Activated B cell treated with CpG ODN at 0.5 μM for 24 hours (primary cell): ENCODE results near the gene METAP2. TPM values are rescaled to one million over a fixed set of nuclear protein-coding genes. Genes with fewer than 3 reads are reported as not detected.

Experiments used
- ATAC-seq: fragments of 200-7000 bp; cut with Tn5 transposase; one replicate; pipeline ENCODE4 v1.10.0; 2021; ENCODE audit warnings: low read depth, mild to moderate bottlenecking, moderate library complexity
- CTCF ChIA-PET: fragments of 350-600 bp; sonication (Branson Sonifier 250); formaldehyde crosslinking; loops from one replicate; lab custom pipeline; 2021; ENCODE audit warnings: antibody characterized with exemption; lab: Charles Lee
- POLR2A ChIA-PET: fragments of 350-600 bp; sonication (Branson Sonifier 250); formaldehyde crosslinking; loops from one replicate; lab custom pipeline; 2021; ENCODE audit warnings: antibody characterized with exemption; lab: Charles Lee
- DNase-seq: peaks from one replicate; pipeline ENCODE4 v3.0.0; 2022
- H3K27ac Mint-ChIP-seq: one replicate; pipeline ENCODE4 v1.8.0; 2020; ENCODE audit warnings: mixed read lengths
- H3K27me3 Mint-ChIP-seq: one replicate; pipeline ENCODE4 v1.8.0; 2021; ENCODE audit warnings: mixed read lengths
- H3K36me3 Mint-ChIP-seq: one replicate; pipeline ENCODE4 v1.8.0; 2021; ENCODE audit warnings: low read depth, mixed read lengths
- H3K4me1 Mint-ChIP-seq: one replicate; pipeline ENCODE4 v1.8.0; 2021; ENCODE audit warnings: mixed read lengths
- H3K4me3 Mint-ChIP-seq: one replicate; pipeline ENCODE4 v1.8.0; 2020; ENCODE audit warnings: mild to moderate bottlenecking, mixed read lengths
- H3K9me3 Mint-ChIP-seq: one replicate; pipeline ENCODE4 v1.8.0; 2020; ENCODE audit warnings: mixed read lengths
- intact Hi-C: fragments of 100-400 bp; cut with micrococcal nuclease; formaldehyde crosslinking; loops from one replicate; pipeline ENCODE4 v1.15.1; 2024
- total RNA-seq: library from RNA; stranded (reverse); gene quantifications from 2 replicates; pipeline ENCODE4 v1.2.3, GENCODE V29; 2022
- TF ChIP-seq, protein P1 (sequence below): fragments of 200-600 bp; IDR thresholded peaks from one replicate; pipeline ENCODE4 v1.8.0; 2022; ENCODE audit warnings: antibody characterized with exemption, mild to moderate bottlenecking

The METAP2 gene
- total RNA-seq, 1 donor from 2014 or later = 63.0 TPM

DNA sequence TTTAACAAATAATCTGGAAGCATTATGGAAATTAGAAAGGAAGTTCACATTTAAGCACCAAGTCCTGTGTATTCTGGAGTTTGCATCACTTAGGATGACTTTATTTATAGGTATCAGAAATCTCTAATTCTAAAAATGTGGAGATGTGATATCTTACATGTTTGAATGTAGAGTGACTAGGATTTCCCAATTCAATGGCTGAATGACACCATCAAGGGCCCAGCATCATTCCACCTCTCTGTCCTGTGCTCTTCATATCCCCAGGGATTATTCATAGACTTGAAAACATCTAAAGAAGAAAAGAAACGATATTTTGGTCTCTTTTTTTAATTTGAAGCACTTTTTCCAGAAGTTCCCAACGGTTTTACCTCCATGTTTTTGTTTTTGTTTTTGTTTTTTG lies 15.2 kb upstream of the METAP2 start:
- POLR2A ChIA-PET = no interaction called here
- intact Hi-C loops = no loop called here
- H3K4me3 Mint-ChIP-seq = no peak overlapping the region
- CTCF ChIA-PET = no interaction called here
- no peak overlapping the region for H3K27ac Mint-ChIP-seq
- no peaks in the 10 kb centered on the region for H3K4me1 Mint-ChIP-seq
- no peak for DNase-seq
- ATAC-seq = no peak
- no peaks in the 10 kb centered on the region for H3K27me3 Mint-ChIP-seq
- H3K36me3 Mint-ChIP-seq = no peaks in the 10 kb centered on the region
- H3K9me3 Mint-ChIP-seq = peaks cover 15% of the 10 kb centered on the region
- TF ChIP-seq, protein P1, sequence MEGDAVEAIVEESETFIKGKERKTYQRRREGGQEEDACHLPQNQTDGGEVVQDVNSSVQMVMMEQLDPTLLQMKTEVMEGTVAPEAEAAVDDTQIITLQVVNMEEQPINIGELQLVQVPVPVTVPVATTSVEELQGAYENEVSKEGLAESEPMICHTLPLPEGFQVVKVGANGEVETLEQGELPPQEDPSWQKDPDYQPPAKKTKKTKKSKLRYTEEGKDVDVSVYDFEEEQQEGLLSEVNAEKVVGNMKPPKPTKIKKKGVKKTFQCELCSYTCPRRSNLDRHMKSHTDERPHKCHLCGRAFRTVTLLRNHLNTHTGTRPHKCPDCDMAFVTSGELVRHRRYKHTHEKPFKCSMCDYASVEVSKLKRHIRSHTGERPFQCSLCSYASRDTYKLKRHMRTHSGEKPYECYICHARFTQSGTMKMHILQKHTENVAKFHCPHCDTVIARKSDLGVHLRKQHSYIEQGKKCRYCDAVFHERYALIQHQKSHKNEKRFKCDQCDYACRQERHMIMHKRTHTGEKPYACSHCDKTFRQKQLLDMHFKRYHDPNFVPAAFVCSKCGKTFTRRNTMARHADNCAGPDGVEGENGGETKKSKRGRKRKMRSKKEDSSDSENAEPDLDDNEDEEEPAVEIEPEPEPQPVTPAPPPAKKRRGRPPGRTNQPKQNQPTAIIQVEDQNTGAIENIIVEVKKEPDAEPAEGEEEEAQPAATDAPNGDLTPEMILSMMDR = no peak

DNA sequence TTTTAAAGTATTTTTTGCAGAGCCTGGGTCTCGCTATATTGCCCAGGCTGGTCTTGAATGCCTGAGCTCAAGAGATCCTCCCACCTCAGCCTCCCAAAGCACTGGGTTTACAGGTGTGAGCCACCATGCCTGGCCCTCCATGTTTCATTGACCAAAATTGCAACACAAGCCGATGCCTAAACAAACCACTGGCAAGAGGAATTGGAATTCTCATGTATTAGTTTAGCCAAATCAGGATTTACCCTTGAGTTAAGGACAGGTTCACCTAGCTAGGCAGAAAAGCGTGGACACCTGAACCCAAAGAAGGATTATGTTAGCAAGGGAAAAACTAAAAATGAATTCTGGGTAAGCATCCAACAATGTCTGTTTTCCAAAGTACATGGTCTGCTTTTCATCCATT lies 14.6 kb upstream of the METAP2 start:
- no peak overlapping the region for H3K4me3 Mint-ChIP-seq
- TF ChIP-seq, protein P1 = no peak
- H3K27ac Mint-ChIP-seq = no peak overlapping the region
- intact Hi-C loops = no loop called here
- ChIA-PET CTCF (no interaction called here), POLR2A (no interaction called here)
- DNase-seq (no peak), ATAC-seq (no peak)
- no peaks in the 10 kb centered on the region for H3K36me3 Mint-ChIP-seq
- no peaks in the 10 kb centered on the region for H3K27me3 Mint-ChIP-seq
- peaks cover 15% of the 10 kb centered on the region for H3K9me3 Mint-ChIP-seq
- no peaks in the 10 kb centered on the region for H3K4me1 Mint-ChIP-seq

DNA sequence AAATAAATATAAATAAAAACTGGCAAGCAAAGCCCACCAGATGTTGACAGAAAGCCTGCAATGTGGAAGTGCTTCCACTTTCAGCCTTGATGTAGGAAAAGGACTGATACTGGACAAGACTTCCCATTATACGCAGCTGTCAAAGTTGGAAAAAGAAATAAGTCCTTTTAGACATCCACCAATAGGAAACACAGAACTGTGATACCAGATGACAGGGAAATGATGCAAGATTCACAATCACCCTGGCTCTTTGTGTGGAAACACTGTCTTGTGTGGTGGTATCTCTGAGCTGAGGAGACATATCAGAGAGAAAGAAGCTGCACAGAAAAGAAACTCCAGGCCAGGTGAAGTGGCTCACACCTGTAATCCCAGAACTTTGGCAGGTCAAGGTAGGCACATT lies 13.8 kb upstream of the METAP2 start:
- intact Hi-C loops = no loop called here
- H3K4me3 Mint-ChIP-seq = no peak overlapping the region
- H3K4me1 Mint-ChIP-seq = no peaks in the 10 kb centered on the region
- H3K27me3 Mint-ChIP-seq = no peaks in the 10 kb centered on the region
- H3K27ac Mint-ChIP-seq = no peak overlapping the region
- H3K9me3 Mint-ChIP-seq = peaks cover 15% of the 10 kb centered on the region
- no peak for ATAC-seq
- POLR2A ChIA-PET = interaction anchor here (0.7 kb wide), 1 partner anchor 246 kb away, joined by 3 read pairs; no protein-coding TSS in a partner anchor
- CTCF ChIA-PET = no interaction called here
- DNase-seq = no peak
- TF ChIP-seq, protein P1 = no peak
- H3K36me3 Mint-ChIP-seq = no peaks in the 10 kb centered on the region

DNA sequence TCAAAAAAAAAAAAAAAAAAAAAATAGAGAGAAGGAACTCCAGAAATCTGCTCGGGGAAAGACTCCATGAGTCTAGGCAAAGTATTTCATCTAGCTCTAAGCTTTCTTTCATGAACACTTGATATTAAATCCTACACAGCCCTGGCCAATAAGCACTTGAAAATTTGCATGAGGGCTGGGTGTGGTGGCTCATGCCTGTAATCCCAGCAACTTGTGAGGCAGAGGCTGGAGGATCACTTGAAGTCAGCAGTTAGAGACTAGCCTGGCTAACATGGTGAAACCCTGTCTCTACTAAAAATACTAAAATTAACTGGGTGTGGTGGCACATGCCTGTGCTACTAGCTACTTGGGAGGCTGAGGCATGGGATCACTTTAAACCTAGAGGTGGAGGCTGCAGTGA lies 13.1 kb upstream of the METAP2 start:
- no peak for ATAC-seq
- Mint-ChIP-seq H3K27ac (no peak overlapping the region), H3K4me1 (no peaks in the 10 kb centered on the region), H3K27me3 (no peaks in the 10 kb centered on the region), H3K36me3 (no peaks in the 10 kb centered on the region), H3K9me3 (peaks cover 12% of the 10 kb centered on the region), H3K4me3 (no peak overlapping the region)
- no peak for DNase-seq
- CTCF ChIA-PET = no interaction called here
- intact Hi-C loops = no loop called here
- TF ChIP-seq, protein P1 = no peak
- POLR2A ChIA-PET = interaction anchor here (0.7 kb wide), 2 partner anchors 247 to 1315 kb away, joined by 3 to 15 read pairs; no protein-coding TSS in a partner anchor

DNA sequence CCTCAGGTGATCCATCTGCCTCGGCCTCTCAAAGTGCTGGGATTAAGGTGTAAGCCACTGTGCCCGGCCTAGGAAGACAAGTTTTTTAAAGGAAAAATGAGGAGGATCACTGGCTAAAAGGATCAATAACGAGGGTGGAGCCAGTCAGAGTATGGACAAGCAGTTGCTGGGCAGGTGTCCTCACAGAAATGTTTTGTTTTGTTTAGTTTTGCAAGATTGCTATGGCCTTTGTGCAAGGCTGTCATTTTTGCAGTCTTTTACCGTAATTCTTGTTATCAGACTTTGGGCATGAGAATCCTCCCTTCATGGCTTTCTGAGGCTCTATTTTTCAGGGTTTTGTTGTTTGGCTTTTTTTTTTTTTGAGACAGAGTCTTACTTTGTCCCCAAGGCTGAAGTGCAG lies 11.9 kb upstream of the METAP2 start:
- Mint-ChIP-seq H3K27ac (no peak overlapping the region), H3K4me3 (no peak overlapping the region), H3K36me3 (no peaks in the 10 kb centered on the region), H3K27me3 (no peaks in the 10 kb centered on the region), H3K4me1 (peaks cover 8% of the 10 kb centered on the region), H3K9me3 (peaks cover 11% of the 10 kb centered on the region)
- ATAC-seq (no peak), DNase-seq (no peak)
- ChIA-PET CTCF (no interaction called here), POLR2A (interaction anchor here (0.6 kb wide), 1 partner anchor 12 kb away, joined by 4 read pairs; no protein-coding TSS in a partner anchor)
- TF ChIP-seq, protein P1 = no peak
- intact Hi-C loops = no loop called here
